IMR-90 (cell line): Measurements from ENCODE around the gene OPCML. TPM values are rescaled to one million over a fixed set of nuclear protein-coding genes. Genes with fewer than 3 reads are reported as not detected.

Source experiments
- ATAC-seq: fragments of 200-7000 bp; cut with Tn5 transposase; 2 replicates; pipeline ENCODE4 v1.9.1; 2020; ENCODE audit warnings: low read depth, mild to moderate bottlenecking, moderate library complexity
- BruUV-seq: library from RNA; stranded (reverse); fragments of 400-500 nt; replicated peaks from 2 replicates; lab custom pipeline; 2021; lab: Mats Ljungman, UMichigan
- CTCF ChIA-PET: fragments of 300-600 bp; formaldehyde crosslinking; extraction: SDS; loops from one replicate; lab custom pipeline; 2021; ENCODE audit warnings: antibody characterized with exemption; lab: Yijun Ruan, JAX
- POLR2A ChIA-PET: fragments of 300-600 bp; sonication (Branson Sonifier 250); formaldehyde crosslinking; loops from one replicate; lab custom pipeline; 2022; ENCODE audit warnings: antibody characterized with exemption; ENCODE audit not compliant: unreplicated experiment; lab: Charles Lee
- DNase-seq: peaks from one replicate; pipeline ENCODE4 v3.0.0; 2013
- H2AFZ ChIP-seq: replicated peaks from 2 replicates; pipeline ENCODE3; 2013; ENCODE audit warnings: low read length, mild to moderate bottlenecking; ENCODE audit not compliant: poor library complexity
- H2AK5ac ChIP-seq: 2 replicates; pipeline ENCODE4 v1.6.1; 2013; ENCODE audit warnings: low read depth, low read length, inconsistent platforms
- H2AK9ac ChIP-seq: replicated peaks from 2 replicates; pipeline ENCODE3; 2013; ENCODE audit warnings: mild to moderate bottlenecking, low read depth, low read length, moderate library complexity; ENCODE audit not compliant: poor library complexity
- H2BK120ac ChIP-seq: 2 replicates; pipeline ENCODE4 v1.6.1; 2013; ENCODE audit warnings: low read depth, low read length, inconsistent platforms
- H2BK15ac ChIP-seq: 3 replicates; pipeline ENCODE4 v1.6.1; 2013; ENCODE audit warnings: low read depth, low read length, inconsistent platforms
- H2BK20ac ChIP-seq: 2 replicates; pipeline ENCODE4 v1.6.1; 2013; ENCODE audit warnings: low read depth, mild to moderate bottlenecking, inconsistent platforms, low read length, moderate library complexity
- H2BK5ac ChIP-seq: 2 replicates; pipeline ENCODE4 v1.6.1; 2013; ENCODE audit warnings: mild to moderate bottlenecking, low read depth, low read length, inconsistent platforms; ENCODE audit not compliant: poor library complexity, severe bottlenecking
- H3K14ac ChIP-seq: replicated peaks from 2 replicates; pipeline ENCODE4 v1.6.1; 2013; ENCODE audit warnings: low read depth, low read length, inconsistent platforms
- H3K18ac ChIP-seq: 2 replicates; pipeline ENCODE4 v1.6.1; 2013; ENCODE audit warnings: low read depth, low read length, control low read depth
- H3K23ac ChIP-seq: 2 replicates; pipeline ENCODE4 v1.6.1; 2013; ENCODE audit warnings: low read depth, low read length, inconsistent platforms
- H3K27ac ChIP-seq: 2 replicates; pipeline ENCODE4 v1.5.1; 2013; ENCODE audit warnings: mild to moderate bottlenecking, control low read depth, low read length; ENCODE audit not compliant: insufficient read depth
- H3K27me3 ChIP-seq: 2 replicates; pipeline ENCODE4 v1.6.1; 2013; ENCODE audit warnings: low read length; ENCODE audit not compliant: control insufficient read depth, insufficient read depth
- H3K36me3 ChIP-seq: 2 replicates; pipeline ENCODE4 v1.6.1; 2013; ENCODE audit warnings: low read length, mixed read lengths; ENCODE audit not compliant: control insufficient read depth, insufficient read depth
- H3K4ac ChIP-seq: 2 replicates; pipeline ENCODE4 v1.6.1; 2013; ENCODE audit warnings: low read depth, low read length, inconsistent platforms
- H3K4me1 ChIP-seq: 2 replicates; pipeline ENCODE4 v1.6.1; 2013; ENCODE audit warnings: low read length, mixed read lengths; ENCODE audit not compliant: control insufficient read depth, insufficient read depth
- H3K4me2 ChIP-seq: 2 replicates; pipeline ENCODE4 v1.6.1; 2013; ENCODE audit warnings: low read depth, mild to moderate bottlenecking, control low read depth, low read length, moderate library complexity
- H3K4me3 ChIP-seq: 2 replicates; pipeline ENCODE4 v1.5.1; 2013; ENCODE audit warnings: low read depth, mild to moderate bottlenecking, control low read depth, low read length, moderate library complexity; ENCODE audit not compliant: insufficient read depth
- H3K56ac ChIP-seq: 2 replicates; pipeline ENCODE4 v1.6.1; 2013; ENCODE audit warnings: low read length, inconsistent platforms; ENCODE audit not compliant: insufficient read depth; ENCODE audit errors: extremely low read depth
- H3K79me1 ChIP-seq, 2 experiments: 2 replicates each; pipeline ENCODE4 v1.6.1; 2013; ENCODE audit warnings: low read length in 2 of 2, inconsistent platforms in 1 of 2, low read depth in 1 of 2
- H3K9ac ChIP-seq: 2 replicates; pipeline ENCODE4 v1.6.1; 2013; ENCODE audit warnings: low read depth, low read length, control low read depth
- H3K9me1 ChIP-seq: 2 replicates; pipeline ENCODE4 v1.6.1; 2013; ENCODE audit warnings: low read length, inconsistent platforms; ENCODE audit not compliant: insufficient read depth
- H3K9me3 ChIP-seq: 2 replicates; pipeline ENCODE4 v1.6.1; 2013; ENCODE audit warnings: low read length; ENCODE audit not compliant: control insufficient read depth, insufficient read depth
- H4K20me1 ChIP-seq: 2 replicates; pipeline ENCODE4 v1.6.1; 2013; ENCODE audit warnings: low read length, inconsistent platforms; ENCODE audit not compliant: insufficient read depth
- H4K5ac ChIP-seq: 2 replicates; pipeline ENCODE4 v1.6.1; 2013; ENCODE audit warnings: mild to moderate bottlenecking, low read depth, low read length, control low read depth
- H4K8ac ChIP-seq, 2 experiments: 2 replicates each; pipeline ENCODE4 v1.6.1; 2013; ENCODE audit warnings: low read depth in 2 of 2, low read length in 2 of 2, control low read depth in 1 of 2, inconsistent platforms in 1 of 2
- H4K91ac ChIP-seq: 2 replicates; pipeline ENCODE4 v1.6.1; 2013; ENCODE audit warnings: low read depth, low read length, inconsistent platforms; ENCODE audit not compliant: insufficient read depth
- CHD1 ChIP-seq: IDR thresholded peaks from 2 replicates; pipeline ENCODE4 v1.6.1; 2012; ENCODE audit warnings: low read depth, low read length, improper control_type of control experiment
- CTCF ChIP-seq: conservative IDR thresholded peaks from 2 replicates; pipeline ENCODE4 v1.5.1; 2012; ENCODE audit warnings: mild to moderate bottlenecking, low read depth, low read length, improper control_type of control experiment
- FOS ChIP-seq: fragments of 150-350 bp; IDR thresholded peaks from 2 replicates; pipeline ENCODE4 v1.6.1; 2016; ENCODE audit warnings: low read depth, low read length
- MAFK ChIP-seq: IDR thresholded peaks from 2 replicates; pipeline ENCODE4 v1.6.1; 2012; ENCODE audit warnings: low read depth, low read length, improper control_type of control experiment
- MAZ ChIP-seq: IDR thresholded peaks from 2 replicates; pipeline ENCODE4 v1.6.1; 2012; ENCODE audit warnings: low read depth, mild to moderate bottlenecking, low read length, improper control_type of control experiment, moderate library complexity, borderline replicate concordance
- MXI1 ChIP-seq: IDR thresholded peaks from 2 replicates; pipeline ENCODE4 v1.6.1; 2012; ENCODE audit warnings: low read depth, mild to moderate bottlenecking, low read length, moderate library complexity, borderline replicate concordance
- NFE2L2 ChIP-seq: fragments of 150-350 bp; IDR thresholded peaks from 2 replicates; pipeline ENCODE4 v1.6.1; 2016; ENCODE audit warnings: low read depth, mild to moderate bottlenecking, low read length
- POLR2A ChIP-seq: IDR thresholded peaks from 2 replicates; pipeline ENCODE4 v1.6.1; 2012; ENCODE audit warnings: mild to moderate bottlenecking, low read depth, low read length
- RAD21 ChIP-seq: IDR thresholded peaks from 2 replicates; pipeline ENCODE4 v1.6.1; 2012; ENCODE audit warnings: low read length, improper control_type of control experiment
- RCOR1 ChIP-seq: IDR thresholded peaks from 2 replicates; pipeline ENCODE4 v1.6.1; 2012; ENCODE audit warnings: mild to moderate bottlenecking, low read length, improper control_type of control experiment; ENCODE audit not compliant: insufficient replicate concordance
- SMC3 ChIP-seq: fragments of 150-350 bp; IDR thresholded peaks from 2 replicates; pipeline ENCODE4 v1.6.1; 2016; ENCODE audit warnings: low read depth, mild to moderate bottlenecking, antibody characterized with exemption, low read length, moderate library complexity
- USF2 ChIP-seq: fragments of 150-350 bp; IDR thresholded peaks from 2 replicates; pipeline ENCODE4 v1.6.1; 2017; ENCODE audit warnings: mild to moderate bottlenecking, antibody characterized with exemption, low read length, low read depth
- WGBS, 2 experiments: methylation state at CpG; one replicate each; pipeline versions ENCODE4 v1.1.5 to v1.1.7; 2013; ENCODE audit warnings: missing lambda C conversion rate in 2 of 2; ENCODE audit not compliant: insufficient read length in 1 of 2; ENCODE audit errors: extremely low coverage in 2 of 2; 5-methylcytosine and 5-hydroxymethylcytosine counted together
- dilution Hi-C: fragments of 300-500 bp; cut with HindIII; formaldehyde crosslinking; loops from one replicate; pipeline ENCODE4 v1.14.3; 2018; ENCODE audit warnings: low sequenced_read_pairs; ENCODE audit not compliant: unreplicated experiment
- in situ Hi-C: fragments of 300-500 bp; cut with MboI; formaldehyde crosslinking; loops from 3 replicates; pipeline ENCODE4 v1.14.3; 2019; ENCODE audit warnings: low sequenced_read_pairs, inconsistent platforms, mixed read lengths
- intact Hi-C: fragments of 100-400 bp; cut with micrococcal nuclease; formaldehyde crosslinking; loops from 2 replicates; pipeline ENCODE4 v1.10.0; 2022
- polyA plus RNA-seq, 3 experiments: library from polyadenylated mRNA; depleted of rRNA; stranded (reverse); fragments of >200 nt; gene quantifications; 2 replicates each; pipeline ENCODE4 v1.2.3, GENCODE V29; 2012; ENCODE audit warnings: low replicate concordance in 1 of 3
- total RNA-seq: library from RNA; depleted of rRNA; stranded (reverse); fragments of >200 nt; gene quantifications from 2 replicates; pipeline ENCODE4 v1.2.3, GENCODE V29; 2012

Gene OPCML
- total and polyA plus RNA-seq, 2 of the 4 experiments (the other 2 are of a cell fraction), result under 0.01 to 2.6 TPM

- no peak for TF ChIP-seq CTCF
Observed at GRCh38 chr11:133531971-133532651, at the start of gene OPCML (continued).

GRCh38 chr11:133581091-133581490 lies 48.8 kb upstream of the OPCML start:
- 57% methylated on average over 2 of the region's 6 CpGs; no CpG with 5 or more reads in 1 of the 2 experiments for WGBS, 2 experiments
- ChIA-PET POLR2A (no interaction called here), CTCF (no interaction called here)
- ATAC-seq (no peak), DNase-seq (no peak)
- Histone ChIP-seq H3K14ac (no peak overlapping the region), H3K9ac (no peak overlapping the region), H4K5ac (no peak overlapping the region), H2AFZ (no peak overlapping the region), H2AK9ac (no peak overlapping the region), H3K27me3 (no peaks in the 10 kb centered on the region), H3K4me2 (no peak overlapping the region), H2BK20ac (no peak overlapping the region), H3K18ac (no peak overlapping the region), H3K4me1 (no peaks in the 10 kb centered on the region), H2BK15ac (no peak overlapping the region), H3K23ac (no peak overlapping the region), H2BK120ac (no peak overlapping the region), H3K36me3 (no peaks in the 10 kb centered on the region), H3K4ac (no peak overlapping the region), H3K79me1 (no peaks in the 10 kb centered on the region), H2AK5ac (no peak overlapping the region), H4K20me1 (no peaks in the 10 kb centered on the region), H3K9me3 (peaks cover 37% of the 10 kb centered on the region), H3K27ac (no peak overlapping the region), H2BK5ac (no peak overlapping the region), H3K9me1 (no peaks in the 10 kb centered on the region), H3K56ac (no peak overlapping the region), H3K4me3 (no peak overlapping the region), H4K91ac (no peak overlapping the region), H4K8ac (no peak overlapping the region)
- intact Hi-C loops, result no loop called here
- no peak for TF ChIP-seq CHD1
- TF ChIP-seq CTCF, result no peak
- no peak for TF ChIP-seq MAZ
- TF ChIP-seq MAFK, result no peak
- no peak for TF ChIP-seq NFE2L2
- TF ChIP-seq MXI1, result no peak
- no peak for TF ChIP-seq RCOR1
- TF ChIP-seq USF2, result no peak
- TF ChIP-seq RAD21, result no peak
- no peak for TF ChIP-seq SMC3
- no peak for TF ChIP-seq POLR2A
- no peak for TF ChIP-seq FOS
- BruUV-seq, result no TSS peak
- dilution Hi-C loops, result no loop called here
- in situ Hi-C loops, result no loop called here
